ENCODE results near the gene NLGN4X.

- TF ChIP-seq CTCF (IDR thresholded peaks at IDR 0.05) (no peak), POLR2A (IDR thresholded peaks at IDR 0.05) (no peak)
Observed at GRCh38 chrX:6149060-6149872, 79.4 kb downstream of the NLGN4X start.
